ENCODE measurements around the gene CTBP2. TPM values are rescaled to one million over a fixed set of nuclear protein-coding genes. Genes with fewer than 3 reads are reported as not detected.

Gene CTBP2
- total and polyA plus RNA-seq, 10 of the 15 experiments (the other 5 are each of a cell fraction or from before 2014, with no cell fraction given), result 0.02 to 0.72 (median 0.06) TPM; not detected in 2

DNA sequence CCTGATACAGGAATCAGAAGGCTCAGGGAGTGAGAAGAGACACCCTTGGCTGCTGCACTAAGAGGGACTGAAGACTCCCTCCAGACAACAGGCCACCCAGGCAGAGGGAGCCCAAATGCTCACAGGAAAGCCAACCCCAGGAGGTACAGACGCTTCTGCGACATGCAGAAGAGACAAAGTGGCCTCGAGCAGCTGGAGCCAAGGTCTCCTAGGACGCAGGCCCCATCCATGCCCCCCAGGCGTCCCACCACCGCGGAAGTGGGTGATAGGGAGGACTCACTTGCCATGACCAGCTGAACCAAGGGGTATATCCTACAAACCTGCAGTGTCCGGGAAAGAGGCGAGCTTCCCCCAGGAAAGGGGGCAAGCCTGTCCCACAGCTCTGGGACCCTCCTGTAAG lies 56.9 kb downstream of the CTBP2 start:
- FAIRE-seq (no peak), DNase-seq (ENCODE audit: low read depth, low spot score) (no peak), ATAC-seq (no peak)
- Histone ChIP-seq H3K36me3 (ENCODE audit: control insufficient read depth in 2 of 2, insufficient read depth in 2 of 2, low read length in 1 of 2) (no peaks in the 10 kb centered on the region), H3K27ac (ENCODE audit: control insufficient read depth, insufficient read depth) (no peak overlapping the region), H4K20me1 (ENCODE audit: control insufficient read depth, insufficient read depth) (peaks cover 8% of the 10 kb centered on the region; the same call in 1 of the 2 replicates), H3K9ac (ENCODE audit: control insufficient read depth, insufficient read depth, low read length) (no peak overlapping the region), H3K4me2 (ENCODE audit: control insufficient read depth, insufficient read depth) (no peak overlapping the region), H2AFZ (ENCODE audit: control insufficient read depth, low read depth, low read length) (no peak overlapping the region), H3K27me3 (replicated peaks in 1 of 2; ENCODE audit: control insufficient read depth in 2 of 2, insufficient read depth in 2 of 2, low read length in 1 of 2) (no peaks in the 10 kb centered on the region; a peak in 1 of 4 replicates), H3K4me3 (no peak overlapping the region), H3K9me3 (replicated peaks; ENCODE audit: control insufficient read depth, insufficient read depth, low read length) (peaks cover 2% of the 10 kb centered on the region; the same call in 1 of the 3 replicates), H3K4me1 (ENCODE audit: control insufficient read depth, insufficient read depth, low read length) (no peaks in the 10 kb centered on the region), H3K79me2 (ENCODE audit: control insufficient read depth, insufficient read depth, low read length) (no peaks in the 10 kb centered on the region)
- no TSS peak for BruUV-seq (replicated peaks)
- 58% methylated on average over 9 of the region's 9 CpGs for WGBS (ENCODE audit: insufficient coverage, insufficient replicate concordance, low lambda C conversion rate, missing lambda C conversion rate)
- in situ Hi-C loops (cut with MboI) (no loop called here), intact Hi-C loops (cut with micrococcal nuclease; ENCODE audit: unreplicated experiment) (no loop called here)
- ChIA-PET POLR2A (no interaction called here), SMC1A (ENCODE audit: uncharacterized antibody, unreplicated experiment) (no interaction called here), RAD21 (ENCODE audit: unreplicated experiment) (no interaction called here), CTCF (no interaction called here)
- TF ChIP-seq, protein P1, sequence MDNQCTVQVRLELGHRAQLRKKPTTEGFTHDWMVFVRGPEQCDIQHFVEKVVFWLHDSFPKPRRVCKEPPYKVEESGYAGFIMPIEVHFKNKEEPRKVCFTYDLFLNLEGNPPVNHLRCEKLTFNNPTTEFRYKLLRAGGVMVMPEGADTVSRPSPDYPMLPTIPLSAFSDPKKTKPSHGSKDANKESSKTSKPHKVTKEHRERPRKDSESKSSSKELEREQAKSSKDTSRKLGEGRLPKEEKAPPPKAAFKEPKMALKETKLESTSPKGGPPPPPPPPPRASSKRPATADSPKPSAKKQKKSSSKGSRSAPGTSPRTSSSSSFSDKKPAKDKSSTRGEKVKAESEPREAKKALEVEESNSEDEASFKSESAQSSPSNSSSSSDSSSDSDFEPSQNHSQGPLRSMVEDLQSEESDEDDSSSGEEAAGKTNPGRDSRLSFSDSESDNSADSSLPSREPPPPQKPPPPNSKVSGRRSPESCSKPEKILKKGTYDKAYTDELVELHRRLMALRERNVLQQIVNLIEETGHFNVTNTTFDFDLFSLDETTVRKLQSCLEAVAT (IDR thresholded peaks at IDR 0.05), result no peak
- no peak for TF ChIP-seq POLR2AphosphoS5 (IDR thresholded peaks at IDR 0.05; ENCODE audit: low read length)
- TF ChIP-seq NRF1 (conservative IDR thresholded peaks at IDR 0.05; ENCODE audit: low read depth, low read length), result no peak
- TF ChIP-seq RBBP5 (conservative IDR thresholded peaks at IDR 0.05), result no peak
- no peak for TF ChIP-seq CBX5 (IDR thresholded peaks at IDR 0.05; ENCODE audit: low read depth)

DNA sequence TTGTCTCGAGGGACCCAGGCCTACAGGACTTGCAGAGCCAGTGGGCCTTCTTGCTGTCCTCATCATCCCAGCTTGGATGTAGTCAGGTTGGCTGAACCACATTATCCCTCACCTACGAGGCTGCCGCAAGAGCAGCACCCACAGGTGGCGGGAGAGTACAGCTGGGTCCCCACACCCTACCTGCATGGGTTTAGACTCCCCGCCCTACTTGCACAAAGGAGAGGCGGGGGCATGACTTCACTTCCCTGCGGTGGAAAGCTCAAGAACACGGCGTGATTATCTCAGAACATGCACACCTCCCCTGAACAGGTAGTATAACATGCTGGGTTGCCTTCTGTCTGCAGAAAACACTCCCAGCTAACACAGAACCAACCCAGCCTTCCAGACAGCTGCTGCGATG lies 57.5 kb downstream of the CTBP2 start:
- SMC1A ChIA-PET (ENCODE audit: uncharacterized antibody, unreplicated experiment), result no interaction called here
- Histone ChIP-seq H3K36me3 (ENCODE audit: control insufficient read depth in 2 of 2, insufficient read depth in 2 of 2, low read length in 1 of 2) (no peaks in the 10 kb centered on the region), H3K4me1 (ENCODE audit: control insufficient read depth, insufficient read depth, low read length) (no peaks in the 10 kb centered on the region), H3K4me3 (no peak overlapping the region), H3K79me2 (ENCODE audit: control insufficient read depth, insufficient read depth, low read length) (no peaks in the 10 kb centered on the region), H3K9me3 (replicated peaks; ENCODE audit: control insufficient read depth, insufficient read depth, low read length) (no peaks in the 10 kb centered on the region; the same call in 2 of the 3 replicates), H4K20me1 (ENCODE audit: control insufficient read depth, insufficient read depth) (peaks cover 8% of the 10 kb centered on the region; the same call in 1 of the 2 replicates), H3K4me2 (ENCODE audit: control insufficient read depth, insufficient read depth) (no peak overlapping the region), H3K9ac (ENCODE audit: control insufficient read depth, insufficient read depth, low read length) (no peak overlapping the region), H2AFZ (ENCODE audit: control insufficient read depth, low read depth, low read length) (no peak overlapping the region), H3K27ac (ENCODE audit: control insufficient read depth, insufficient read depth) (no peak overlapping the region), H3K27me3 (replicated peaks in 1 of 2; ENCODE audit: control insufficient read depth in 2 of 2, insufficient read depth in 2 of 2, low read length in 1 of 2) (no peaks in the 10 kb centered on the region; a peak in 1 of 4 replicates)
- no peak for DNase-seq (ENCODE audit: low read depth, low spot score)
- no TSS peak for BruUV-seq (replicated peaks)
- in situ Hi-C loops (cut with MboI), result no loop called here
- RAD21 ChIA-PET (ENCODE audit: unreplicated experiment), result no interaction called here
- no peak for FAIRE-seq
- no peak for ATAC-seq
- 41% methylated on average over 10 of the region's 10 CpGs for WGBS (ENCODE audit: insufficient coverage, insufficient replicate concordance, low lambda C conversion rate, missing lambda C conversion rate)
- POLR2A ChIA-PET, result no interaction called here
- TF ChIP-seq WRNIP1 (IDR thresholded peaks at IDR 0.05; ENCODE audit: borderline replicate concordance, low read depth, low read length) (no peak), EZH2 (IDR thresholded peaks at IDR 0.05; ENCODE audit: borderline replicate concordance, control insufficient read depth, low read depth, low read length) (no peak), SMAD5 (IDR thresholded peaks at IDR 0.05; ENCODE audit: low read depth) (no peak), NFYB (IDR thresholded peaks at IDR 0.05; ENCODE audit: insufficient read depth, low read depth, low read length) (no peak), ATF7 (IDR thresholded peaks at IDR 0.05; ENCODE audit: low read depth) (no peak), ZNF384 (IDR thresholded peaks at IDR 0.05; ENCODE audit: borderline replicate concordance, low read depth, low read length) (no peak)
- intact Hi-C loops (cut with micrococcal nuclease; ENCODE audit: unreplicated experiment), result no loop called here
- CTCF ChIA-PET, result no interaction called here

Measured in GM12878 (cell line).